Measurements from ENCODE around the gene TMEM150B. TPM values are rescaled to one million over a fixed set of nuclear protein-coding genes. Genes with fewer than 3 reads are reported as not detected.

The TMEM150B gene
- total RNA-seq, 1 experiment from 2014 or later, result not detected

- no TSS peak for BruUV-seq (replicated peaks)
- Histone ChIP-seq H3K79me2 (ENCODE audit: low read depth) (no peaks in the 10 kb centered on the region), H3K36me3 (ENCODE audit: low read depth) (no peaks in the 10 kb centered on the region), H3F3A (ENCODE audit: insufficient read depth, low read depth) (peaks cover 10% of the 10 kb centered on the region; the same call in 1 of the 2 replicates), H3K27me3 (ENCODE audit: insufficient read depth, low read depth) (no peaks in the 10 kb centered on the region), H2AFZ (peak overlapping the region; percentile 87), H3K27ac (no peak overlapping the region), H3K4me2 (peak overlapping the region; percentile 89), H3K9me3 (ENCODE audit: insufficient read depth, low read depth) (no peaks in the 10 kb centered on the region), H3K9me2 (ENCODE audit: insufficient read depth) (no peaks in the 10 kb centered on the region), H4K20me1 (ENCODE audit: insufficient read depth) (no peaks in the 10 kb centered on the region), H3K4me3 (peak overlapping the region; percentile 55), H3K4me1 (replicated peaks; ENCODE audit: insufficient read depth) (0 out of 2 replicates have a peak, but pooled peaks cover 4% of the 10 kb centered on the region)
- TF ChIP-seq CTCF (conservative IDR thresholded peaks at IDR 0.05), result peak; percentile 100
- no peak for TF ChIP-seq EZH2 (IDR thresholded peaks at IDR 0.05; ENCODE audit: low read depth)
- DNase-seq, result peak; percentile 49 to 94
- intact Hi-C loops (cut with micrococcal nuclease; ENCODE audit: unreplicated experiment), result loop anchor here (1.0 kb wide), 2 partner anchors 38 to 84 kb away; partner anchors contain the start of genes KMT5C and RPL28
- ChIA-PET CTCF (interaction anchor here (0.5 to 1.4 kb wide), 18 partner anchors 9 to 202 kb away, joined by 3 to 16 read pairs (median 4); partner anchors contain the start of genes HSPBP1, KMT5C and TMEM238), POLR2A (ENCODE audit: unreplicated experiment) (interaction anchor here (0.5 to 1.0 kb wide), 4 partner anchors 15 to 107 kb away, joined by 3 to 5 read pairs (median 4); partner anchors contain the start of gene TMEM238)
Measured at GRCh38 chr19:55301459-55302317, 23.5 kb downstream of the TMEM150B start.

GRCh38 chr19:55300886-55301458 is 24.2 kb downstream of the TMEM150B start:
- Histone ChIP-seq H3K79me2 (ENCODE audit: low read depth) (no peaks in the 10 kb centered on the region), H4K20me1 (ENCODE audit: insufficient read depth) (no peaks in the 10 kb centered on the region), H2AFZ (no peak overlapping the region), H3K4me2 (peak overlapping the region; percentile 89), H3K4me1 (replicated peaks; ENCODE audit: insufficient read depth) (0 out of 2 replicates have a peak, but pooled peaks cover 4% of the 10 kb centered on the region), H3K4me3 (peak overlapping the region; percentile 55; the same call in 1 of the 2 replicates), H3K9me2 (ENCODE audit: insufficient read depth) (no peaks in the 10 kb centered on the region), H3K27me3 (ENCODE audit: insufficient read depth, low read depth) (no peaks in the 10 kb centered on the region), H3K36me3 (ENCODE audit: low read depth) (no peaks in the 10 kb centered on the region), H3K27ac (no peak overlapping the region), H3F3A (ENCODE audit: insufficient read depth, low read depth) (peaks cover 10% of the 10 kb centered on the region; the same call in 1 of the 2 replicates), H3K9me3 (ENCODE audit: insufficient read depth, low read depth) (no peaks in the 10 kb centered on the region)
- no TSS peak for BruUV-seq (replicated peaks)
- TF ChIP-seq EZH2 (IDR thresholded peaks at IDR 0.05; ENCODE audit: low read depth), result no peak
- no peak for TF ChIP-seq CTCF (conservative IDR thresholded peaks at IDR 0.05)
- POLR2A ChIA-PET (ENCODE audit: unreplicated experiment), result interaction anchor here (0.6 to 1.0 kb wide), 2 partner anchors 43 to 83 kb away, joined by 3 to 5 read pairs; partner anchors contain the start of gene TMEM238
- CTCF ChIA-PET, result interaction anchor here (0.5 to 1.4 kb wide), 15 partner anchors 9 to 203 kb away, joined by 3 to 12 read pairs (median 4); partner anchors contain the start of genes HSPBP1, KMT5C and TMEM238
- no peak for DNase-seq
- intact Hi-C loops (cut with micrococcal nuclease; ENCODE audit: unreplicated experiment), result loop anchor here (1.0 kb wide), 2 partner anchors 38 to 84 kb away; partner anchors contain the start of genes KMT5C and RPL28

GRCh38 chr19:55299991-55300390 is 25.1 kb downstream of the TMEM150B start:
- no peaks in the 10 kb centered on the region for H3K9me2 ChIP-seq (ENCODE audit: insufficient read depth)
- BruUV-seq (replicated peaks), result no TSS peak
- intact Hi-C loops (cut with micrococcal nuclease; ENCODE audit: unreplicated experiment), result no loop called here
- no peak overlapping the region for H2AFZ ChIP-seq
- CTCF ChIA-PET, result no interaction called here
- H3F3A ChIP-seq (ENCODE audit: insufficient read depth, low read depth), result peaks cover 10% of the 10 kb centered on the region; the same call in 1 of the 2 replicates
- no peak for DNase-seq
- no peaks in the 10 kb centered on the region for H4K20me1 ChIP-seq (ENCODE audit: insufficient read depth)
- H3K4me2 ChIP-seq, result no peak overlapping the region
- no peaks in the 10 kb centered on the region for H3K27me3 ChIP-seq (ENCODE audit: insufficient read depth, low read depth)
- H3K79me2 ChIP-seq (ENCODE audit: low read depth), result no peaks in the 10 kb centered on the region
- no peak for TF ChIP-seq CTCF (conservative IDR thresholded peaks at IDR 0.05)
- no peak for TF ChIP-seq EZH2 (IDR thresholded peaks at IDR 0.05; ENCODE audit: low read depth)
- no peaks in the 10 kb centered on the region for H3K9me3 ChIP-seq (ENCODE audit: insufficient read depth, low read depth)
- H3K27ac ChIP-seq, result no peak overlapping the region
- no peak overlapping the region for H3K4me3 ChIP-seq
- POLR2A ChIA-PET (ENCODE audit: unreplicated experiment), result no interaction called here
- H3K4me1 ChIP-seq (replicated peaks; ENCODE audit: insufficient read depth), result 0 out of 2 replicates have a peak, but pooled peaks cover 4% of the 10 kb centered on the region
- no peaks in the 10 kb centered on the region for H3K36me3 ChIP-seq (ENCODE audit: low read depth)

All from PC-9 (cell line).